OCI-LY1 (cell line): ENCODE data around the gene SLC1A2.

Experiments
- H2AFZ ChIP-seq: fragments of 200-600 bp; sonication (generic), shearing (Covaris generic); 2 replicates; pipeline ENCODE4 v1.6.0; 2014; ENCODE audit warnings: antibody characterized with exemption, mild to moderate bottlenecking, low read length
- H3F3A ChIP-seq: fragments of 200-600 bp; sonication (generic), shearing (Covaris generic); 2 replicates; pipeline ENCODE4 v1.6.0; 2014; ENCODE audit warnings: mild to moderate bottlenecking, antibody characterized with exemption, low read length, moderate library complexity; ENCODE audit not compliant: insufficient read depth
- H3K27ac ChIP-seq: fragments of 200-600 bp; sonication (generic); 2 replicates; pipeline ENCODE4 v1.5.1; 2014; ENCODE audit warnings: low read length, mixed run types, mild to moderate bottlenecking, low read depth; ENCODE audit not compliant: poor library complexity, severe bottlenecking
- H3K27me3 ChIP-seq: fragments of 200-600 bp; sonication (generic); 2 replicates; pipeline ENCODE4 v1.6.0; 2014; ENCODE audit warnings: antibody characterized with exemption, mild to moderate bottlenecking, low read length, moderate library complexity; ENCODE audit not compliant: insufficient read depth
- H3K36me3 ChIP-seq: fragments of 200-600 bp; sonication (generic); 2 replicates; pipeline ENCODE4 v1.6.1; 2014; ENCODE audit warnings: mild to moderate bottlenecking, antibody characterized with exemption, low read length, moderate library complexity, mixed read lengths; ENCODE audit not compliant: insufficient read depth
- H3K4me1 ChIP-seq: fragments of 200-600 bp; sonication (generic); 2 replicates; pipeline ENCODE4 v1.5.1; 2014; ENCODE audit warnings: mild to moderate bottlenecking, low read length, moderate library complexity; ENCODE audit not compliant: insufficient read depth, severe bottlenecking
- H3K4me2 ChIP-seq: fragments of 200-600 bp; sonication (generic), shearing (Covaris generic); 2 replicates; pipeline ENCODE4 v1.6.1; 2014; ENCODE audit warnings: low read length
- H3K4me3 ChIP-seq: fragments of 200-600 bp; sonication (generic); 2 replicates; pipeline ENCODE4 v1.5.1; 2014; ENCODE audit warnings: low read length, low read depth, mild to moderate bottlenecking, mixed read lengths; ENCODE audit not compliant: poor library complexity, severe bottlenecking
- H3K79me2 ChIP-seq: fragments of 200-600 bp; shearing (Covaris generic); 2 replicates; pipeline ENCODE4 v1.6.1; 2016; ENCODE audit warnings: mixed run types, low read length, mixed read lengths; ENCODE audit not compliant: insufficient read depth
- H3K9ac ChIP-seq: fragments of 200-600 bp; sonication (generic), shearing (Covaris generic); 2 replicates; pipeline ENCODE4 v1.6.1; 2014; ENCODE audit warnings: mild to moderate bottlenecking, low read length, mixed read lengths
- H3K9me2 ChIP-seq: fragments of 200-600 bp; sonication (generic), shearing (Covaris generic); 2 replicates; pipeline ENCODE4 v1.6.1; 2014; ENCODE audit warnings: low read depth, mild to moderate bottlenecking, low read length, mixed read lengths
- H3K9me3 ChIP-seq: fragments of 200-600 bp; shearing (Covaris generic); 2 replicates; pipeline ENCODE4 v1.6.1; 2014; ENCODE audit warnings: low read length, mixed read lengths
- H4K20me1 ChIP-seq: fragments of 200-600 bp; sonication (generic), shearing (Covaris generic); 2 replicates; pipeline ENCODE4 v1.6.0; 2016; ENCODE audit warnings: mild to moderate bottlenecking, low read length; ENCODE audit not compliant: insufficient read depth
- EZH2 ChIP-seq: fragments of 200-600 bp; sonication (generic), shearing (Covaris generic); IDR thresholded peaks from 2 replicates; pipeline ENCODE4 v1.8.0; 2017; ENCODE audit warnings: borderline replicate concordance, mixed run types, mild to moderate bottlenecking, antibody characterized with exemption, low read length, moderate library complexity, mixed read lengths
- TF ChIP-seq, protein P1 (sequence below): fragments of 200-600 bp; sonication (generic), shearing (Covaris generic); IDR thresholded peaks from 2 replicates; pipeline ENCODE4 v1.5.1; 2017; ENCODE audit warnings: mild to moderate bottlenecking, antibody characterized with exemption, low read length, moderate library complexity, mixed read lengths

The SLC1A2 gene

DNA sequence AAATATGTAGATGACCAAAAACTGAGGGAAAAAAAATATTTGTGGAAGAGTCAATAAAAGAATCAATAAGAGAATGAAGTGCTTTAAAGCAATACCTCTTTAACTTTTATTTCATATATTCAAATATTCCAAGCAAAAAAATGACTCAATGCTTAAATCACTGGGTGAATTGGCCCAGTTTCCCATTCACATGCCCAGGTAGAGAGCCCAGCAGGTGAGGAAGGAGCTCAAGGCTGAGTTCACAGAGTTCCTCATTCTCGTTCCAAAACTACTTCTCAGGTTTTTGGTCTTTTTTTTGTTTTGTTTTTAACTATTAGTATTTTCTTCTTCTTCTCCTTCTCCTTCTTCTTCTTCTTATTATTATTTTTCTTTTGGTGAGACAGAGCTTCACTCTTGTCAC is 30.2 kb downstream of the SLC1A2 start:
- no peaks in the 10 kb centered on the region for H3K36me3 ChIP-seq
- no peaks in the 10 kb centered on the region for H3K79me2 ChIP-seq
- no peak overlapping the region for H3K9ac ChIP-seq
- H3K4me2 ChIP-seq, result no peak overlapping the region
- no peaks in the 10 kb centered on the region for H4K20me1 ChIP-seq
- H3K4me1 ChIP-seq, result peaks cover 14% of the 10 kb centered on the region
- H3F3A ChIP-seq, result no peaks in the 10 kb centered on the region
- no peak overlapping the region for H3K27ac ChIP-seq
- H2AFZ ChIP-seq, result no peak overlapping the region
- no peaks in the 10 kb centered on the region for H3K27me3 ChIP-seq
- no peak overlapping the region for H3K4me3 ChIP-seq
- no peaks in the 10 kb centered on the region for H3K9me3 ChIP-seq
- no peaks in the 10 kb centered on the region for H3K9me2 ChIP-seq
- TF ChIP-seq, protein P1, sequence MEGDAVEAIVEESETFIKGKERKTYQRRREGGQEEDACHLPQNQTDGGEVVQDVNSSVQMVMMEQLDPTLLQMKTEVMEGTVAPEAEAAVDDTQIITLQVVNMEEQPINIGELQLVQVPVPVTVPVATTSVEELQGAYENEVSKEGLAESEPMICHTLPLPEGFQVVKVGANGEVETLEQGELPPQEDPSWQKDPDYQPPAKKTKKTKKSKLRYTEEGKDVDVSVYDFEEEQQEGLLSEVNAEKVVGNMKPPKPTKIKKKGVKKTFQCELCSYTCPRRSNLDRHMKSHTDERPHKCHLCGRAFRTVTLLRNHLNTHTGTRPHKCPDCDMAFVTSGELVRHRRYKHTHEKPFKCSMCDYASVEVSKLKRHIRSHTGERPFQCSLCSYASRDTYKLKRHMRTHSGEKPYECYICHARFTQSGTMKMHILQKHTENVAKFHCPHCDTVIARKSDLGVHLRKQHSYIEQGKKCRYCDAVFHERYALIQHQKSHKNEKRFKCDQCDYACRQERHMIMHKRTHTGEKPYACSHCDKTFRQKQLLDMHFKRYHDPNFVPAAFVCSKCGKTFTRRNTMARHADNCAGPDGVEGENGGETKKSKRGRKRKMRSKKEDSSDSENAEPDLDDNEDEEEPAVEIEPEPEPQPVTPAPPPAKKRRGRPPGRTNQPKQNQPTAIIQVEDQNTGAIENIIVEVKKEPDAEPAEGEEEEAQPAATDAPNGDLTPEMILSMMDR, result no peak
- TF ChIP-seq EZH2, result no peak

DNA sequence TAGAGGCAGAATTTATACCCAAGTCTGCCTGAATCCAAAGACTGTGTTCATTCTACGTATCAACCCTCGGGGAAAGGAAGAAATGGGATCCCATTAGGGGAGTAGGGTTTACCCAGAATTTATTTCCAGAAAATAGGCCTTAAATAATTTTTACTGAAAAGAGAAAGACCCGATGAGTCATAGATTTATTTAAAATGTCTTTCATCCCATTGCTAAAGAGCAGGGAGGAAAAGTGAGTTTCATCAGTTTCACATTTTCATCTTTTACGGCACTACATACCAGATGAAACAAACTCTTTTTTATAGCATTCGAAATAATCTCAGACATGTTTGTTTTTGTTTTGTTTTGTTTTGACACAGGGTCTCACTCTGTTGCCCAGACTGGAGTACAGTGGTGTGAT is 31.3 kb downstream of the SLC1A2 start:
- Histone ChIP-seq H3K4me2 (no peak overlapping the region), H3K9me3 (no peaks in the 10 kb centered on the region), H3K79me2 (no peaks in the 10 kb centered on the region), H3K4me1 (peaks cover 14% of the 10 kb centered on the region), H3K9me2 (no peaks in the 10 kb centered on the region), H2AFZ (no peak overlapping the region), H3K27me3 (no peaks in the 10 kb centered on the region), H3K9ac (no peak overlapping the region), H3K36me3 (no peaks in the 10 kb centered on the region), H3K4me3 (no peak overlapping the region), H3F3A (no peaks in the 10 kb centered on the region), H3K27ac (no peak overlapping the region), H4K20me1 (no peaks in the 10 kb centered on the region)
- TF ChIP-seq, protein P1, result no peak
- TF ChIP-seq EZH2, result no peak

DNA sequence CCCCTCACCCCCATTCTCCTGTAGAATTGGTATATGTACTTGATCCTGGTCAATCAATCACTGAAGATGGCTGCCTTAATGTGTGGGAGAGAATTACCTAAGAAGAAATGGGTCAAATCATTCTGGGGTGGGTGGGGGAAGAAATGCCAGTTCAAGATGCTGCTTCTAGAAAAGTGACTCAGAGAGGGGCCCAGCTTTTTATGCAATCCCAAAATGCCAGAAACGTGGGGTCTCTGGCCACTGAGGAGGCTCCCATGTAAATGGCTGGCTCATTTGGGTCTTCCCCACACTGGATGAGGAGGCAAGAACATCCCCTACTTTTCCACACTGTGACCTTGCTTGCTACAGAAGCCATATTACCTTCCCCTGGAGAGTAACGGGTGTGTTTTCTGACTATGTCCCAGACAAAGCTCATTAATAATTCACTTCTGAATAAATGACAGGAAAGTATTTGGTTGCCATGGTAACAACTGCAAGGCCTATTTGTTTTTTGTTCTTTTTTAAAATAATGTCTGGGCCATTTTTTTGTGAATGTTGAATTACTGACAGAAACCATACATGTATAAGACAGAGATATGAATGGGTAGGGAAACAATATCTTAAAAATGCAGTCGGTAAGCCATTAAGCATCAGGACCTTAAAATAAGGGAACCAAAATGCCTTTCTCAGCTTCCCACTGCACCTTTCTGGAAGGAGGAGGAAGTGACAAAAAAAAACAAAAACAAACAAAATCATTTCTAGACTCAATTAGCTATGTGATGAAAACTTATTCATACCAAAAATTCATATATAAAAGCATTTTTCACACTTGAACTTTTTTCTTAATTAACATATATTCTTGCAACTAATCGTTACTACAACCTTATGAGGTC is 32.0 kb downstream of the SLC1A2 start:
- Histone ChIP-seq H3K9me3 (no peaks in the 10 kb centered on the region), H3K4me3 (no peak overlapping the region), H3K27ac (no peak overlapping the region), H2AFZ (no peak overlapping the region), H3K79me2 (no peaks in the 10 kb centered on the region), H3K9me2 (no peaks in the 10 kb centered on the region), H3K9ac (no peak overlapping the region), H4K20me1 (no peaks in the 10 kb centered on the region), H3F3A (no peaks in the 10 kb centered on the region), H3K27me3 (no peaks in the 10 kb centered on the region), H3K4me2 (no peak overlapping the region), H3K36me3 (no peaks in the 10 kb centered on the region), H3K4me1 (peaks cover 14% of the 10 kb centered on the region)
- no peak for TF ChIP-seq EZH2
- TF ChIP-seq, protein P1, result no peak
